OCI-LY7 (cell line): ENCODE data around the gene SYNJ2.

Experiments
- EZH2phosphoT487 ChIP-seq: fragments of 200-600 bp; sonication (generic); IDR thresholded peaks from 2 replicates; pipeline ENCODE4 v1.6.1; 2018; ENCODE audit warnings: low read depth, borderline replicate concordance, mild to moderate bottlenecking, mixed run types, antibody characterized with exemption, low read length, moderate library complexity, mixed read lengths
- TF ChIP-seq, protein P1 (sequence below): fragments of 200-600 bp; sonication (generic); conservative IDR thresholded peaks from 2 replicates; pipeline ENCODE4 v1.5.1; 2014; ENCODE audit warnings: mild to moderate bottlenecking, antibody characterized with exemption, low read length, moderate library complexity, mixed read lengths

DNA sequence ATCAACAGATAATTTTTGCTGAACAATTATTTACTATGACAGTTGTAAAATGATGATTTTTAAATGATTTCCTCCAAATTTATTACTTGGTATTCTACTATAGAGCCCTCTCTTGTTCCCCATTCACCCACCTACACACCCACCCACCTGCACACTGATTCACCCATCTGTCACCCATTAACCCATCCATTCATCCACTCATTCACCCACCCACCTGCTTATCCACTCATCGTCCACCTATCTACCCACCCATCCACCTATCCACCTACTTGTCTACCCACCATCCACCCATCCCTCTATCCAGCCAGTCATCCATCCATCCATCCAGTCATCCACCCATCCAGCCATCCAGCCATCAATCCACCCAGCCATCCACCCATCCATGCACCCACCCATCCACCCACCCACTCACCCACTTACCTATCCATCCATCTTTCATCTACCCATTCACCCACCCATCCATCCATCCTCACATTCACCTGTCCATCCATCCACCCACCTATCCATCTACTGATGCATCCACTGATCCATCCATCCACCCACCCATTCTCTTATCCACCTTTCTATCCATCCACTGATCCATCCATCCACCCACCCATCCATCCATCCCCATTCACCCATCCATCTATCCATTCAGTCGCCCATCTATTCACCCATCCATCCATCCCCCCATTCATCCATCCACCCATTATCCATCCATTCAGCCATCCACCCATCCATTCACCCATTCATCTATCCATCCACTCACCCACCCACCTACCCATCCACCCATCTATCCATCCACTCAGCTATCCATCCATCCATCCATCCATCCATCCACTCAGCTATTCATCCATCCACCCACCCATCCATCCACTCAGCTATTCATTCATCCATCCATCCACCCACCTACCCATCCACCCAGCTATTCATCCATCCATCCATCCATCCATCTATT, 72.0 kb downstream of the SYNJ2 start:
- TF ChIP-seq, protein P1, sequence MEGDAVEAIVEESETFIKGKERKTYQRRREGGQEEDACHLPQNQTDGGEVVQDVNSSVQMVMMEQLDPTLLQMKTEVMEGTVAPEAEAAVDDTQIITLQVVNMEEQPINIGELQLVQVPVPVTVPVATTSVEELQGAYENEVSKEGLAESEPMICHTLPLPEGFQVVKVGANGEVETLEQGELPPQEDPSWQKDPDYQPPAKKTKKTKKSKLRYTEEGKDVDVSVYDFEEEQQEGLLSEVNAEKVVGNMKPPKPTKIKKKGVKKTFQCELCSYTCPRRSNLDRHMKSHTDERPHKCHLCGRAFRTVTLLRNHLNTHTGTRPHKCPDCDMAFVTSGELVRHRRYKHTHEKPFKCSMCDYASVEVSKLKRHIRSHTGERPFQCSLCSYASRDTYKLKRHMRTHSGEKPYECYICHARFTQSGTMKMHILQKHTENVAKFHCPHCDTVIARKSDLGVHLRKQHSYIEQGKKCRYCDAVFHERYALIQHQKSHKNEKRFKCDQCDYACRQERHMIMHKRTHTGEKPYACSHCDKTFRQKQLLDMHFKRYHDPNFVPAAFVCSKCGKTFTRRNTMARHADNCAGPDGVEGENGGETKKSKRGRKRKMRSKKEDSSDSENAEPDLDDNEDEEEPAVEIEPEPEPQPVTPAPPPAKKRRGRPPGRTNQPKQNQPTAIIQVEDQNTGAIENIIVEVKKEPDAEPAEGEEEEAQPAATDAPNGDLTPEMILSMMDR, result no peak
- TF ChIP-seq EZH2phosphoT487, result no peak
